Measurements from ENCODE around the gene SH3BP4.

DNA sequence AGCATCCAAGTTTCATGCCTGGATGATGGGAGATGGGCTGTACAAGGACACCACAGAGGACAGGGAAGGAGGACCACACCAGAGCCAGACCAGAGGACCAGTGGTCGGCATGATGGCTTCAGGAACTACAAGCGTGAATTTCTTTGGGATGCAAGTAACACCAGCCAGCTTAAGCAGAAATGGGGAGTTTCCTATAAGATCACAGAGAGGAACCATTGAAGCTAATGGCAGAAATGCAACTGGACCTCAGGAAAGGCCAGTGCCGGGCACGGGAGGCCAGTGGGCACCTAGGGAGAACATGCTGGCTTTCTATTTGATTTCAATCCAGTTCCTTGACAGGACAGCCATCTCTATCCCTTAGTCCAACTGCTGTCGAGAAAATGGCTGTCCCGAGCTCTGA lies 145.4 kb downstream of the SH3BP4 start:
- TF ChIP-seq, protein P1, sequence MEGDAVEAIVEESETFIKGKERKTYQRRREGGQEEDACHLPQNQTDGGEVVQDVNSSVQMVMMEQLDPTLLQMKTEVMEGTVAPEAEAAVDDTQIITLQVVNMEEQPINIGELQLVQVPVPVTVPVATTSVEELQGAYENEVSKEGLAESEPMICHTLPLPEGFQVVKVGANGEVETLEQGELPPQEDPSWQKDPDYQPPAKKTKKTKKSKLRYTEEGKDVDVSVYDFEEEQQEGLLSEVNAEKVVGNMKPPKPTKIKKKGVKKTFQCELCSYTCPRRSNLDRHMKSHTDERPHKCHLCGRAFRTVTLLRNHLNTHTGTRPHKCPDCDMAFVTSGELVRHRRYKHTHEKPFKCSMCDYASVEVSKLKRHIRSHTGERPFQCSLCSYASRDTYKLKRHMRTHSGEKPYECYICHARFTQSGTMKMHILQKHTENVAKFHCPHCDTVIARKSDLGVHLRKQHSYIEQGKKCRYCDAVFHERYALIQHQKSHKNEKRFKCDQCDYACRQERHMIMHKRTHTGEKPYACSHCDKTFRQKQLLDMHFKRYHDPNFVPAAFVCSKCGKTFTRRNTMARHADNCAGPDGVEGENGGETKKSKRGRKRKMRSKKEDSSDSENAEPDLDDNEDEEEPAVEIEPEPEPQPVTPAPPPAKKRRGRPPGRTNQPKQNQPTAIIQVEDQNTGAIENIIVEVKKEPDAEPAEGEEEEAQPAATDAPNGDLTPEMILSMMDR (IDR thresholded peaks at IDR 0.05): no peak
- TF ChIP-seq POLR2A (IDR thresholded peaks at IDR 0.05): no peak

Data from Peyer's patch (tissue), 4 donors.